Keratinocyte (primary cell): ENCODE results near the gene SMG9. TPM values are rescaled to one million over a fixed set of nuclear protein-coding genes. Genes with fewer than 3 reads are reported as not detected.

Experiments
- DNase-seq: peaks from one replicate; pipeline ENCODE4 v3.0.0-alpha.2; 2011; ENCODE audit warnings: low read depth, missing footprints, low spot score
- FAIRE-seq: peaks from 2 replicates; lab custom pipeline; 2011; peaks lifted over from hg19 to GRCh38; lab: Jason Lieb, UNC
- H2AFZ ChIP-seq: 2 replicates; pipeline ENCODE4 v1.6.0; 2012; ENCODE audit warnings: low read length, control low read depth, inconsistent platforms; ENCODE audit not compliant: control insufficient read depth
- H3K27ac ChIP-seq: 2 replicates; pipeline ENCODE4 v1.5.1; 2011; ENCODE audit warnings: low read length; ENCODE audit not compliant: control insufficient read depth, insufficient read depth
- H3K27me3 ChIP-seq: 3 replicates; pipeline ENCODE4 v1.6.0; 2011; ENCODE audit warnings: low read length; ENCODE audit not compliant: control insufficient read depth, insufficient read depth; ENCODE audit errors: extremely low read depth
- H3K36me3 ChIP-seq, 2 experiments: 2 replicates in 1 of 2; 3 replicates in 1 of 2; pipeline ENCODE4 v1.5.1; 2011; ENCODE audit warnings: low read length in 2 of 2, mild to moderate bottlenecking in 1 of 2; ENCODE audit not compliant: control insufficient read depth in 2 of 2, insufficient read depth in 2 of 2; ENCODE audit errors: extremely low read depth in 1 of 2
- H3K4me1 ChIP-seq: 3 replicates; pipeline ENCODE4 v1.5.1; 2011; ENCODE audit warnings: low read length; ENCODE audit not compliant: control insufficient read depth, insufficient read depth; ENCODE audit errors: extremely low read depth
- H3K4me2 ChIP-seq: 3 replicates; pipeline ENCODE4 v1.6.0; 2011; ENCODE audit warnings: low read depth, low read length; ENCODE audit not compliant: control insufficient read depth, insufficient read depth; ENCODE audit errors: extremely low read depth
- H3K4me3 ChIP-seq, 3 experiments: fragments of 200-600 bp in 1 of 3; sonication (generic) in 1 of 3; 2 replicates in 2 of 3; 3 replicates in 1 of 3; pipeline ENCODE4 v1.5.1; 2011 to 2016; ENCODE audit warnings: low read length in 3 of 3, mild to moderate bottlenecking in 3 of 3, control low read depth in 2 of 3, inconsistent platforms in 1 of 3, low read depth in 1 of 3, mixed read lengths in 1 of 3, mixed run types in 1 of 3, moderate library complexity in 1 of 3; ENCODE audit not compliant: control insufficient read depth in 2 of 3, insufficient read depth in 2 of 3; ENCODE audit errors: extremely low read depth in 1 of 3
- H3K79me2 ChIP-seq: 2 replicates; pipeline ENCODE4 v1.6.0; 2012; ENCODE audit warnings: low read length; ENCODE audit not compliant: control insufficient read depth, insufficient read depth
- H3K9ac ChIP-seq: 3 replicates; pipeline ENCODE4 v1.6.0; 2011; ENCODE audit warnings: low read length; ENCODE audit not compliant: control insufficient read depth, insufficient read depth; ENCODE audit errors: extremely low read depth
- H3K9me1 ChIP-seq: 3 replicates; pipeline ENCODE4 v1.6.0; 2011; ENCODE audit warnings: low read length; ENCODE audit not compliant: control insufficient read depth, insufficient read depth; ENCODE audit errors: extremely low read depth
- H3K9me3 ChIP-seq: 2 replicates; pipeline ENCODE4 v1.5.1; 2012; ENCODE audit warnings: low read depth, low read length; ENCODE audit not compliant: control insufficient read depth
- H4K20me1 ChIP-seq: 3 replicates; pipeline ENCODE4 v1.6.0; 2011; ENCODE audit warnings: low read length; ENCODE audit not compliant: control insufficient read depth, insufficient read depth; ENCODE audit errors: extremely low read depth
- CTCF ChIP-seq, 3 experiments: IDR thresholded peaks in 1 of 3; conservative IDR thresholded peaks in 1 of 3; optimal IDR thresholded peaks in 1 of 3; 2 replicates in 2 of 3; 3 replicates in 1 of 3; pipeline versions ENCODE3 to v1.5.1; 2011; ENCODE audit warnings: low read length in 3 of 3, mild to moderate bottlenecking in 3 of 3, moderate library complexity in 2 of 3, control low read depth in 1 of 3, inconsistent platforms in 1 of 3; ENCODE audit not compliant: insufficient read depth in 2 of 3; ENCODE audit errors: extremely low read depth in 1 of 3
- EZH2 ChIP-seq: IDR thresholded peaks from one replicate; pipeline ENCODE4 v1.6.1; 2012; ENCODE audit warnings: inconsistent platforms, mild to moderate bottlenecking, low read length, moderate library complexity
- dilution Hi-C: fragments of 300-500 bp; cut with MboI; formaldehyde crosslinking; loops from one replicate; pipeline ENCODE4 v1.7.0; 2020; ENCODE audit warnings: low sequenced_read_pairs; ENCODE audit not compliant: extremely low pct_ligation_motif_present
- polyA plus RNA-seq, 5 experiments: library from polyadenylated mRNA; depleted of rRNA in 3 of 5; stranded (reverse) in 3 of 5; stranded (forward) in 1 of 5; unstranded in 1 of 5; fragments of >200 nt; gene quantifications; 1 replicate in 1 of 5; 2 replicates in 3 of 5; 3 replicates in 1 of 5; pipeline versions ENCODE4 v1.2.1 to v1.2.3, GENCODE V29; 2011 to 2012; ENCODE audit warnings: missing spikeins in 2 of 5, low read depth in 1 of 5, low replicate concordance in 1 of 5

Gene SMG9
- polyA plus RNA-seq, 1 donor (not counting 4 experiments of a cell fraction or from before 2014, with no cell fraction given): 15.6 TPM

GRCh38 chr19:43694553-43694952 is 60.2 kb downstream of the SMG9 start:
- DNase-seq (no peak), FAIRE-seq (no peak)
- H3K27ac ChIP-seq: no peak overlapping the region
- H3K27me3 ChIP-seq: peaks cover 6% of the 10 kb centered on the region
- no peaks in the 10 kb centered on the region for H3K4me1 ChIP-seq
- no peak overlapping the region for H3K9ac ChIP-seq
- TF ChIP-seq EZH2 (no peak), CTCF (optimal IDR thresholded peaks at IDR 0.05 in 1 of 3, IDR thresholded peaks at IDR 0.05 in 1 of 3, conservative IDR thresholded peaks at IDR 0.05 in 1 of 3; ENCODE audit: extremely low read depth in 1 of 3, insufficient read depth in 2 of 3, low read length in 3 of 3) (no peak)
- H4K20me1 ChIP-seq: no peaks in the 10 kb centered on the region
- H3K9me3 ChIP-seq: peaks cover 3% of the 10 kb centered on the region
- no peak overlapping the region for H2AFZ ChIP-seq
- H3K4me3 ChIP-seq: no peak overlapping the region
- H3K9me1 ChIP-seq: no peaks in the 10 kb centered on the region
- no peaks in the 10 kb centered on the region for H3K79me2 ChIP-seq
- H3K4me2 ChIP-seq: no peak overlapping the region
- dilution Hi-C loops: no loop called here
- no peaks in the 10 kb centered on the region for H3K36me3 ChIP-seq

- H4K20me1 ChIP-seq: no peaks in the 10 kb centered on the region
- H3K9ac ChIP-seq: no peak overlapping the region
- H3K9me1 ChIP-seq: no peaks in the 10 kb centered on the region
- TF ChIP-seq EZH2 (no peak), CTCF (optimal IDR thresholded peaks at IDR 0.05 in 1 of 3, IDR thresholded peaks at IDR 0.05 in 1 of 3, conservative IDR thresholded peaks at IDR 0.05 in 1 of 3; ENCODE audit: extremely low read depth in 1 of 3, insufficient read depth in 2 of 3, low read length in 3 of 3) (no peak)
- DNase-seq (no peak), FAIRE-seq (no peak)
- no peaks in the 10 kb centered on the region for H3K27me3 ChIP-seq
- no peaks in the 10 kb centered on the region for H3K36me3 ChIP-seq
- no peaks in the 10 kb centered on the region for H3K79me2 ChIP-seq
- dilution Hi-C loops: no loop called here
- peaks cover 3% of the 10 kb centered on the region for H3K9me3 ChIP-seq
- no peak overlapping the region for H3K4me2 ChIP-seq
- H3K4me3 ChIP-seq: no peak overlapping the region
- no peak overlapping the region for H2AFZ ChIP-seq
- H3K27ac ChIP-seq: no peak overlapping the region
- H3K4me1 ChIP-seq: peaks cover under 1% of the 10 kb centered on the region
Measured at GRCh38 chr19:43692877-43693276, 61.9 kb downstream of the SMG9 start.
